Measurements from ENCODE around the gene MORN1. TPM values are rescaled to one million over a fixed set of nuclear protein-coding genes. Genes with fewer than 3 reads are reported as not detected.

Gene MORN1
- total and polyA plus RNA-seq, 2 of the 8 experiments (the other 6 are each of a cell fraction or from before 2014, with no cell fraction given), result 5.0 to 9.1 TPM

- no peak overlapping the region for H3K4me2 ChIP-seq (ENCODE audit: insufficient read depth in 1 of 2, low read depth in 2 of 2, low read length in 2 of 2)
- TF ChIP-seq EZH2 (IDR thresholded peaks at IDR 0.05; ENCODE audit: low read depth, low read length, severe bottlenecking) (no peak), RNF2 (IDR thresholded peaks at IDR 0.05; ENCODE audit: borderline replicate concordance, low read depth, low read length, missing control alignments, poor library complexity, severe bottlenecking) (no peak), KDM1A (IDR thresholded peaks at IDR 0.05; ENCODE audit: borderline replicate concordance, low read length) (no peak), SP1 (IDR thresholded peaks at IDR 0.05; ENCODE audit: low read depth, low read length) (no peak), SP2 (IDR thresholded peaks at IDR 0.05; ENCODE audit: low read length) (no peak), GABPA (IDR thresholded peaks at IDR 0.05; ENCODE audit: borderline replicate concordance, insufficient read depth, low read length) (no peak)
- TF ChIP-seq, protein P1, sequence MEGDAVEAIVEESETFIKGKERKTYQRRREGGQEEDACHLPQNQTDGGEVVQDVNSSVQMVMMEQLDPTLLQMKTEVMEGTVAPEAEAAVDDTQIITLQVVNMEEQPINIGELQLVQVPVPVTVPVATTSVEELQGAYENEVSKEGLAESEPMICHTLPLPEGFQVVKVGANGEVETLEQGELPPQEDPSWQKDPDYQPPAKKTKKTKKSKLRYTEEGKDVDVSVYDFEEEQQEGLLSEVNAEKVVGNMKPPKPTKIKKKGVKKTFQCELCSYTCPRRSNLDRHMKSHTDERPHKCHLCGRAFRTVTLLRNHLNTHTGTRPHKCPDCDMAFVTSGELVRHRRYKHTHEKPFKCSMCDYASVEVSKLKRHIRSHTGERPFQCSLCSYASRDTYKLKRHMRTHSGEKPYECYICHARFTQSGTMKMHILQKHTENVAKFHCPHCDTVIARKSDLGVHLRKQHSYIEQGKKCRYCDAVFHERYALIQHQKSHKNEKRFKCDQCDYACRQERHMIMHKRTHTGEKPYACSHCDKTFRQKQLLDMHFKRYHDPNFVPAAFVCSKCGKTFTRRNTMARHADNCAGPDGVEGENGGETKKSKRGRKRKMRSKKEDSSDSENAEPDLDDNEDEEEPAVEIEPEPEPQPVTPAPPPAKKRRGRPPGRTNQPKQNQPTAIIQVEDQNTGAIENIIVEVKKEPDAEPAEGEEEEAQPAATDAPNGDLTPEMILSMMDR (IDR thresholded peaks at IDR 0.05; ENCODE audit: control extremely low read depth in 1 of 3, insufficient read depth in 1 of 3, low read depth in 1 of 3, low read length in 3 of 3), result no peak
Observed at GRCh38 chr1:2290595-2291510, 100.5 kb downstream of the MORN1 start.

More at GRCh38 chr1:2290595-2291510, 100.5 kb downstream of the MORN1 start:
- Histone ChIP-seq H3K27me3 (replicated peaks in 1 of 4; ENCODE audit: control insufficient read depth in 3 of 4, extremely low read depth in 1 of 4, insufficient read depth in 3 of 4, low read length in 3 of 4) (no peaks in the 10 kb centered on the region), H3K23ac (ENCODE audit: insufficient read length) (no peak overlapping the region), H2BK15ac (ENCODE audit: low read length) (no peak overlapping the region), H3K4me3 (ENCODE audit: extremely low read depth in 1 of 4, insufficient read depth in 2 of 4, low read depth in 3 of 4, low read length in 4 of 4) (no peak overlapping the region), H3K79me1 (ENCODE audit: low read depth, low read length) (peaks cover 34% of the 10 kb centered on the region), H4K91ac (replicated peaks; ENCODE audit: insufficient read length, low read length) (no peak overlapping the region), H4K5ac (ENCODE audit: insufficient read length, low read depth, low read length) (no peak overlapping the region), H3K9ac (replicated peaks in 1 of 4; ENCODE audit: extremely low read depth in 1 of 4, low read depth in 3 of 4, low read length in 3 of 4) (no peak overlapping the region), H2AFZ (ENCODE audit: low read length) (no peak overlapping the region), H4K20me1 (replicated peaks in 1 of 2; ENCODE audit: control insufficient read depth in 1 of 2, insufficient read depth in 2 of 2, low read length in 2 of 2) (peaks cover 28 to 46% of the 10 kb centered on the region in 2 experiments), H3K79me2 (ENCODE audit: control insufficient read depth in 1 of 2, insufficient read depth in 2 of 2, low read length in 2 of 2) (peaks cover 20 to 94% of the 10 kb centered on the region in 2 experiments; a peak in 3 of 4 replicates), H3K9me3 (ENCODE audit: insufficient read depth in 2 of 2, low read depth in 1 of 2, low read length in 1 of 2) (no peaks in the 10 kb centered on the region), H2AK5ac (ENCODE audit: low read depth, low read length) (no peak overlapping the region), H2BK12ac (ENCODE audit: low read depth, low read length) (no peak overlapping the region), H4K8ac (ENCODE audit: extremely low read depth, insufficient read depth, low read length) (peak overlapping the region; percentile 57), H3K14ac (ENCODE audit: insufficient read length) (no peak overlapping the region), H2BK120ac (replicated peaks; ENCODE audit: low read depth, low read length) (no peak overlapping the region), H3K36me3 (ENCODE audit: control insufficient read depth in 2 of 4, insufficient read depth in 4 of 4, low read length in 3 of 4) (no peaks in the 10 kb centered on the region; a peak in 1 of 8 replicates), H3K56ac (replicated peaks; ENCODE audit: insufficient read length, low read depth, low read length) (no peak overlapping the region), H3K4ac (replicated peaks; ENCODE audit: insufficient read length, low read depth, low read length) (no peak overlapping the region), H3K18ac (ENCODE audit: extremely low read depth, low read length) (no peak overlapping the region; the same call in 1 of the 2 replicates), H2BK5ac (ENCODE audit: low read depth, low read length) (peak overlapping the region; percentile 35; the same call in 1 of the 2 replicates), H3K4me1 (replicated peaks in 1 of 4; ENCODE audit: control insufficient read depth in 3 of 4, insufficient read depth in 4 of 4, low read length in 3 of 4) (peaks cover 0 to 25% (median 17%) of the 10 kb centered on the region in 4 experiments; a peak in 5 of 7 replicates), H3K27ac (ENCODE audit: low read depth, low read length) (no peak overlapping the region; the same call in 1 of the 2 replicates), H2BK20ac (ENCODE audit: low read length) (no peak overlapping the region), H3K23me2 (ENCODE audit: low read depth, low read length) (no peaks in the 10 kb centered on the region)
- ChIA-PET CTCF (ENCODE audit: partially characterized antibody) (interaction anchor here (0.6 to 2.7 kb wide), 6 partner anchors 15 to 390 kb away, joined by 3 to 6 read pairs (median 4); partner anchors contain the start of gene FAAP20), POLR2A (ENCODE audit: partially characterized antibody) (interaction anchor here (0.7 to 1.8 kb wide), 5 partner anchors 12 to 43 kb away, joined by 3 to 4 read pairs (median 3); no protein-coding TSS in a partner anchor)
- FAIRE-seq (no peak), DNase-seq (ENCODE audit: low read depth in 1 of 2, low spot score in 2 of 2) (no peak)
- WGBS, 2 experiments (ENCODE audit: extremely low coverage in 1 of 2, insufficient coverage in 1 of 2, insufficient read length in 1 of 2, insufficient replicate concordance in 2 of 2, low coverage in 1 of 2, low lambda C conversion rate in 2 of 2, missing lambda C conversion rate in 1 of 2), result 87% methylated on average over 40 of the region's 41 CpGs; no CpG with 5 or more reads in 1 of the 2 experiments

Measured in H1 (cell line).